HG02678 (cell line): ENCODE measurements around the gene ATP6V0A1.
A peak's percentile ranks its signal among the peaks of the same experiment; 100 is the strongest.
"Not testable (repeated sequence)": the region's sequence is repeated elsewhere in the genome, so short reads cannot be mapped to it uniquely, and the experiment has no call there.

Experiments
- ATAC-seq: cut with Tn5 transposase; IDR thresholded peaks from one replicate; pipeline ENCODE4 v1.9.1; 2021; ENCODE audit warnings: mild to moderate bottlenecking, moderate library complexity; ENCODE audit not compliant: unreplicated experiment

ATP6V0A1 gene

DNA sequence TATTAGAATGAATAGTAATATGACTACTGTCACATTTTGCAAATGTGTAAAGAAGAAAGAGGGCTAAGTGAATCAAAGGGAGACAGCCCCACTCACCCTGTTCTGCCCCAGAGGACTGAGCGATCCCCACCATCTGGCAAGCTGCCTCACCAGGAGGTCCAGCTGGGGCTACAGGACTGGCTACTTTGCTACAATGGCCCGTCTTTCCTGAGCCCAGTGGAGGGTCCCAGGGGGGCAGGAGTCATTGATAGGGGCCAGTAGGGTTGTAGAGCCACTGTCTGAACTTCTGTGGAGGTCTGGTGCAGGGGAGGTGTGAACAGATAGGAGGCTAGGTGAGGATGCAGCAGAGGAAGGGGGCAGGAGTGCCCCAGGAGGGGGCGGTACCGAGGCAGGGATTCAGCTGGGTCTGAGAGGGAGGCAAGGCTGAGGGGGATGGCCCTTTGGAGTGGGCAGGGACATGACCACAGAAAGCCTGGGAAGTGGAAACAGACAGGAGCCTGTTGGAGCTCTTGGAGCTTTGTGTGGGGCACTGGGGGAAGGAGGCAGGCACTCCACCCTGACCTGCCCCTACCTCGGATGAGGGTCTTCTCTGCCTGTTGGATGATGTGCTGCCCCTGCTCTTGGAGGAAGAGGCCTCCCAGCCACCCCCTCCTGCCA, 97.4 kb downstream of the ATP6V0A1 start:
- ATAC-seq = not testable (repeated sequence)

GRCh38 chr17:42559075-42559474, 100.4 kb downstream of the ATP6V0A1 start:
- ATAC-seq = no peak

DNA sequence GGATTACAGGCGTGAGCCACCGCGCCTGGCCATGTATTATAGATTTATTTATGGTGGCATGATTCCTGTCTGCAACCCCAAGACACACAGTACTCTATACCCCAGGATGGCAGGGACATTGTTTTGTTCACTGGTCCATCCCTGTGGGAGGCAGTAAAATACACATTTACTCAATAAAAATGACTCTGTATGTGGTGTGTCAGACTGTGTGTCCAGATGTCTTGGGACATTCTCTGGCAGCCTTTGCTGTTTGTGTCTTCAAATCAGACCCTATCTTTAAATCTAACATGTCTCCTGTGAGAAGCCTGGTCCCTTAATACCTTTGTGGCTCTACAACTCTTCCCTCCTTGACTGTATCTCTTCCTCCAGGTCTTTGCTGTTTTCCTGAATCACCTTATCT, 101.6 kb downstream of the ATP6V0A1 start:
- ATAC-seq = no peak

DNA sequence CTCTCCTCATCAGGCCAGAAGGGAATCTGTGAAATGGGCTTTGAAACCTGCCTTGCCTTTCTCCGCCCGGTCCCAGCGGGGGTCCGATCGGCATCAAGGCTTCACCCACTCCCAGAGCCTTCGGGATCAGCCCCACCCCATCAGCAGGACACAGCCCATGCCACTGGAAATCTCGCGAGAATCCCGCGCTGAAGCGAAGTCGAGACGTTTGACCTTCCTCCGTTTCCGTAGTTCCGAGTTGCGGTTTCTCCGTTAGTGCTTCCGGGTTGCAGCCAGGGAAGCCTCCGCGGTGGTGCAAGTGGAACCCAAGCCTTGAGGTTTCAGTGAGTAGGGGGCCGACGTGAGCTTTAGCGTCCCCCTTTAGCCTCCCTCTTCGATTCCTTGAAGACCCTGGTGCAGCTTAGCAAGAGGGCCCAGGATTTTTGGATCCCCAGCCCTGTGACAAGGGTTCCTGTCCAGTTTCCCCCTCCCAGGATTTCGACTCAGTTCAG, 103.3 kb downstream of the ATP6V0A1 start, which contains the start of gene COASY:
TSS of gene COASY (plus strand) at position 252 of the 491 bp plus-strand sequence. CDS start 475 bp downstream, outside the sequence.
- peak; percentile 58 for ATAC-seq

- ATAC-seq = no peak
These were observed 103.9 kb downstream of the ATP6V0A1 start for GRCh38 chr17:42562388-42563142.

- no peak for ATAC-seq
These were observed 104.4 kb downstream of the ATP6V0A1 start for GRCh38 chr17:42563143-42563509.

DNA sequence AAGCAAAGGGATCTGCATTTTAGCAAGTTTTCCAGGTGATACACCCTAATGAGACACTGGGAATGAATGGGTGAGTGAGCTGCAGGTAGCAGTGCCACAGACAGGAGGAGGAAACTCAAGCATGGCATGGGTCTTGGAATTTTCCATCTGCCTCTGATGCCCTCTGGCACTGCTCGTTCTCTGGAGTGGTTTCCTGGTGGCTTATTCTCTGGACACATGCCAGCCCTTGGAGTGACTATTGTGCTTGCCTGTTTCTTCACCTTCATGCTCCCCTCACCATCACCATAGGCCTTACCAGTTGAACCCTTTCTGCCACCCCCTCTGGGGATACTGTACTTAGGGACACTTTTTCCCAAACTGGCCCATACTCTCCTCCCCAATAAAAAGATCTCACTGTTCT, 104.9 kb downstream of the ATP6V0A1 start:
- ATAC-seq = no peak

DNA sequence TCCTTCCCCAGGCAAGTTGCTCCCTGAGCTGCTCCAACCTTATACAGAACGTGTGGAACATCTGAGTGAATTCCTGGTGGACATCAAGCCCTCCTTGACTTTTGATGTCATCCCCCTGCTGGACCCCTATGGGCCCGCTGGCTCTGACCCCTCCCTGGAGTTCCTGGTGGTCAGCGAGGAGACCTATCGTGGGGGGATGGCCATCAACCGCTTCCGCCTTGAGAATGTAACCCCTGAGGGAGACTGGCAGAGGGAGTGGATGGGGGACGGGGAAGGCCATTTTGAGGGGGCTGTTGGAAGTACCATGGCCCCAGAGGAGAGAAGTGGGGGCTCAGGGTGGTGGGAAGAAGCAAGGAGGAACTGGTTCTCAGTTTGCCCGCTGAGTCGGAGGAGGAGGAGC, 105.3 kb downstream of the ATP6V0A1 start:
- ATAC-seq = no peak

DNA sequence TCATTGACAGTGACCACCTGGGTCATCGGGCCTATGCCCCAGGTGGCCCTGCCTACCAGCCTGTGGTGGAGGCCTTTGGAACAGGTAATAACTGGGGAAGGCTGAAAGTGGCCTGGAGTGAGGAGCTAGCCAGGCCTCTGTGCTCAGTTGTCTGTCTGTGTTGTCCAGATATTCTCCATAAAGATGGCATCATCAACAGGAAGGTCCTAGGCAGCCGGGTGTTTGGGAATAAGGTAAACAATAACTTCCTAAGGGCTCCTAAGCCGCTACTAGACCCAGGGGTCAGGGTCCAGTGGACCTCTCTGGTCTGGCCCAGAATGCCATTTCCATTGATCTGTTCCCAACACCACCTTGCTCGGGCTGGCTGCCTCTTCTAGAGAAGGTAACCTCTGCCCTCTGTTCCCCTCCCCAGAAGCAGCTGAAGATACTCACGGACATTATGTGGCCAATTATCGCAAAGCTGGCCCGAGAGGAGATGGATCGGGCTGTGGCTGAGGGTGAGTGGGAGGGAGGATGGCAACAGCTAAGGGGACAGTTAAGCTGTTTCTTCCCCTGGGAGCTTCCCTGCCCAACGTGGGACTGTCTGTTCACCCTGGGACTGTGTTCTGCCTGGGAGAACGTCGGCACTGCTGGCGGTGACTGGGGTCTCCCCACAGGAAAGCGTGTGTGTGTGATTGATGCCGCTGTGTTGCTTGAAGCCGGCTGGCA, 106.3 kb downstream of the ATP6V0A1 start:
- no peak for ATAC-seq

GRCh38 chr17:42565523-42566214, 107.0 kb downstream of the ATP6V0A1 start:
- ATAC-seq = no peak

DNA sequence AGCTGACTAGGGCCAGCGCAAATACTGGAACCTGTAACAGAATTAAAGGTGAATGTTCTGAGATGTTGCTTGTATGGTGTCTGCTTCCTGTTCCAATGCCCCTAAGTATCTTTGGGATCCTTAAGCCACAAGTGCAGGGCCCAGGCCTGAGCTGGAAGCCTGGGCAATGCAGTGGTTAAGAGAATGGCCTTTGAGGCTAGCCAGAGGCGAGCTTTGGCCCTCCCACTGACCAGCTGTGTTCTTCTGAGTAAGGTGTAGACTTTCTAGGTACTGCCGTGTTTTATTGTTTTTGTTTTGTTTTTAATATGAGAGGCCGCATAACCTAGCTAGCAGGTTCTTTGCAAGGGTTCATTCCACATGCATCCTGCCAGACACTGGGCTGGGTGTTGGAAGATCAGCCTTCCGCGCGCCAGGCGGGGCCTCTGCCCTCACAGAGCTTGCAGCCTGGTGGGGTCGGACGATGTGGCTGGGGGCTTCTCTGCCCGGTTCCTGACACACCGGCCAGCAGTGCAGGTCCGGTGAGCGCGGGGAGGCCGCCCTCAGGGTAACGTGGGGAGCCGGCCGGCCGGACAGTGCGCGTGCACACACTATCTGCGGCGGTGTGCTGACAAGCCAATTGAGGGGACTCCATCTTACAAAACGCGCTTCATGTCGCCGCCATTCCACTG, 107.7 kb downstream of the ATP6V0A1 start:
- no peak for ATAC-seq

- ATAC-seq = peak; percentile 71
These were observed 108.3 kb downstream of the ATP6V0A1 start, which contains the start of gene MLX for GRCh38 chr17:42566883-42567573. Gene MLX (plus strand): TSS chr17:42567100. CDS start chr17:42567125, 25 bp downstream.

GRCh38 chr17:42568341-42569111, 109.8 kb downstream of the ATP6V0A1 start:
- no peak for ATAC-seq

DNA sequence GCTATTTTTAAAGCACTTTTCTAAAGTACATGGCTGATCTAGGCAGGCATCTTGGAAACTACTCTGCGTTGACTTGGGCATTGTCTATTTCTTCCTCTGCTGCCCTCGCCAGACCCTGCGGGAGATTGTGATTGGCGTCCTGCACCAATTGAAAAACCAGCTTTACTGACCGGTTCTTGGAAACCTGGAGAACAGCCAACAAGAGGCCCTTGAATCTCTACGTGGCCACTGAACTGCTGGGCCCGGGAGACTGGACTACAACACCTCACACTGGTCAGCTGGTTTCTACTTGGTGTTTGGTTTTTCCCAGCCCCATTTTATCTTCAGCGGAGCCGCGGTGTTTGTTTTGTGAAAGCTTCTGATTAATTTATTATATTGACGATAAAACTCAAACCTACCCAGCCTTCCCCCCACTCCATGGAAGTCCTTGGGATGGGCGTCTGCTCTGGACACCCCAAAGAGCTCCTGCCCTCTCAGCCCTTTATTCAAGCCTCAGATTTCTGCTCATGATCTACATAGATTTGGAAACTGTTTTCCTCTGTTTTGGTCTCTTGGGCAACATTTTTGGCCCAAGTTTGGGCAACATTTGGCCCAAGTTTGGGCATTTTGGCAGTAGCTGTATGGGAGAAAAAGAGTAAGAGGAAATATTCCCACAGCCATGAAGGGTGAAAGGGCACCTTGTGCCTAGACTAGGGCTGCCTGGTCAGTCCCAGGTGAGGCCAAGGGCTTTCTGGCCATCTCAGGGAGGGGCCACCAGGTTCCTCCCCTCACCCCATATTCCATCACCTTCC, 113.0 kb downstream of the ATP6V0A1 start:
- no peak for ATAC-seq
